ENCODE measurements around the gene FRYL.

The FRYL gene

GRCh38 chr4:48499551-48500066 is 280.5 kb downstream of the FRYL start:
- DNase-seq (ENCODE audit: low read depth), result no peak
- no peak for TF ChIP-seq CTCF (IDR thresholded peaks at IDR 0.05; ENCODE audit: low read depth, low read length, missing control alignments)
- no peak overlapping the region for H3K4me3 ChIP-seq (ENCODE audit: low read depth, low read length)
- in situ Hi-C loops (cut with HindIII; ENCODE audit: low sequenced_read_pairs), result no loop called here

- TF ChIP-seq CTCF (IDR thresholded peaks at IDR 0.05; ENCODE audit: low read depth, low read length, missing control alignments), result no peak
- in situ Hi-C loops (cut with HindIII; ENCODE audit: low sequenced_read_pairs), result no loop called here
- no peak overlapping the region for H3K4me3 ChIP-seq (ENCODE audit: low read depth, low read length)
- DNase-seq (ENCODE audit: low read depth), result no peak
Observed at GRCh38 chr4:48498895-48499294, 281.2 kb downstream of the FRYL start.

GRCh38 chr4:48495941-48496340 is 284.1 kb downstream of the FRYL start:
- no peak for DNase-seq (ENCODE audit: low read depth)
- H3K4me3 ChIP-seq (ENCODE audit: low read depth, low read length), result no peak overlapping the region
- TF ChIP-seq CTCF (IDR thresholded peaks at IDR 0.05; ENCODE audit: low read depth, low read length, missing control alignments), result no peak
- in situ Hi-C loops (cut with HindIII; ENCODE audit: low sequenced_read_pairs), result no loop called here

- DNase-seq (ENCODE audit: low read depth), result no peak
- in situ Hi-C loops (cut with HindIII; ENCODE audit: low sequenced_read_pairs), result no loop called here
- TF ChIP-seq CTCF (IDR thresholded peaks at IDR 0.05; ENCODE audit: low read depth, low read length, missing control alignments), result no peak
- no peak overlapping the region for H3K4me3 ChIP-seq (ENCODE audit: low read depth, low read length)
Observed at GRCh38 chr4:48493452-48494100, 286.5 kb downstream of the FRYL start.

- no peak for TF ChIP-seq CTCF (IDR thresholded peaks at IDR 0.05; ENCODE audit: low read depth, low read length, missing control alignments)
- DNase-seq (ENCODE audit: low read depth), result no peak
- in situ Hi-C loops (cut with HindIII; ENCODE audit: low sequenced_read_pairs), result no loop called here
- no peak overlapping the region for H3K4me3 ChIP-seq (ENCODE audit: low read depth, low read length)
Observed at GRCh38 chr4:48491514-48492176, 288.4 kb downstream of the FRYL start.

- TF ChIP-seq CTCF (IDR thresholded peaks at IDR 0.05; ENCODE audit: low read depth, low read length, missing control alignments), result no peak
- DNase-seq (ENCODE audit: low read depth), result no peak
- no peak overlapping the region for H3K4me3 ChIP-seq (ENCODE audit: low read depth, low read length)
- in situ Hi-C loops (cut with HindIII; ENCODE audit: low sequenced_read_pairs), result no loop called here
Observed at GRCh38 chr4:48490680-48491513, 289.2 kb downstream of the FRYL start.

All from astrocyte of the cerebellum (primary cell).